C4-2B (cell line): Measurements from ENCODE around the gene BCL2L11.

Experiments
- H3K27ac ChIP-seq: fragments of 450-650 bp; 2 replicates; pipeline ENCODE4 v1.5.1; 2017
- ZFX ChIP-seq: fragments of 450-650 bp; IDR thresholded peaks from 2 replicates; pipeline ENCODE4 v1.6.1; 2017
- TF ChIP-seq, protein P1 (sequence below): fragments of 450-650 bp; conservative IDR thresholded peaks from 2 replicates; pipeline ENCODE4 v1.5.1; 2017; ENCODE audit warnings: mild to moderate bottlenecking

Gene BCL2L11

DNA sequence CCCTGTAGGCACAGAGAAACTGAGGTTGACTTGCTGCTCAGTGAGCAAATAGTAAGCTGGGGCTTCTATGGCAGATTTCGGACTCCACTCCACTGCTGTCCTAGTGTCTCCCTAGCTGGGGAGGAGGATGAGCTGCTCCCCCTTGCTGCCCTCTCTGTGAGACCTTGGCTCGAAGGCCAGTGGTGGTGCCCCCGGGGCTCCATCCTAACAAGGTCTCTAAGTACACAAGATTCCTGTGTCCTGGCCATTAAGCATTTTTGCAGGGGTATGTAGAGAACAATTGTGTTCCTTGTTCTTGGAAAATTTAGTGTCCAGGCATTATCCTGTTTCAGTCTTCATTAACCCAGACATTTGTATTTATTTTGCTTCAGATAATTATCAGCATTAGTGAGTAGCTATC, 21.3 kb upstream of the BCL2L11 start:
- no peak overlapping the region; the same call in 1 of the 2 replicates for H3K27ac ChIP-seq
- TF ChIP-seq, protein P1, sequence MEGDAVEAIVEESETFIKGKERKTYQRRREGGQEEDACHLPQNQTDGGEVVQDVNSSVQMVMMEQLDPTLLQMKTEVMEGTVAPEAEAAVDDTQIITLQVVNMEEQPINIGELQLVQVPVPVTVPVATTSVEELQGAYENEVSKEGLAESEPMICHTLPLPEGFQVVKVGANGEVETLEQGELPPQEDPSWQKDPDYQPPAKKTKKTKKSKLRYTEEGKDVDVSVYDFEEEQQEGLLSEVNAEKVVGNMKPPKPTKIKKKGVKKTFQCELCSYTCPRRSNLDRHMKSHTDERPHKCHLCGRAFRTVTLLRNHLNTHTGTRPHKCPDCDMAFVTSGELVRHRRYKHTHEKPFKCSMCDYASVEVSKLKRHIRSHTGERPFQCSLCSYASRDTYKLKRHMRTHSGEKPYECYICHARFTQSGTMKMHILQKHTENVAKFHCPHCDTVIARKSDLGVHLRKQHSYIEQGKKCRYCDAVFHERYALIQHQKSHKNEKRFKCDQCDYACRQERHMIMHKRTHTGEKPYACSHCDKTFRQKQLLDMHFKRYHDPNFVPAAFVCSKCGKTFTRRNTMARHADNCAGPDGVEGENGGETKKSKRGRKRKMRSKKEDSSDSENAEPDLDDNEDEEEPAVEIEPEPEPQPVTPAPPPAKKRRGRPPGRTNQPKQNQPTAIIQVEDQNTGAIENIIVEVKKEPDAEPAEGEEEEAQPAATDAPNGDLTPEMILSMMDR = no peak
- no peak for TF ChIP-seq ZFX

- TF ChIP-seq, protein P1 = no peak
- no peak for TF ChIP-seq ZFX
- H3K27ac ChIP-seq = no peak overlapping the region
Observed at GRCh38 chr2:111100087-111100764, 20.5 kb upstream of the BCL2L11 start.

DNA sequence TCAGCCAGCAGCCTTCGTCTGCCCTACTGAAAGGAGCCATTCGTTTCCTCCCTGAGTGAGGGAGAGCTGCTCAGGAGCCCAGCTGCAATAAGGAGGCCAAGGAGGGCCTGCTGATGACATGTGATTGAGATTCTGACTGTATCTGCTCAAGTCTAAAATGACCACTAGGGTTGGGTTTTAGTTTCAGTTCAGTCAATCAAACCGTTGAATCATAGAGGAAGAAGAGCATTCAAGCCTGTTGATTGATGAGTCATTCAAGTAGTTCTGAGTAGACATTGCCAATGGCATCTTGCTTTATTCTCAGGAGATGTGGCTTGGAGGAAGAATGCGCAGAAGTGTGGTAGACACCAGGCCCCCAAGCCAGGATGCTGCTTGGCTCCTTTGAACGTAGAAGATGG, 19.9 kb upstream of the BCL2L11 start:
- H3K27ac ChIP-seq = no peak overlapping the region
- TF ChIP-seq, protein P1 = no peak
- TF ChIP-seq ZFX = no peak

DNA sequence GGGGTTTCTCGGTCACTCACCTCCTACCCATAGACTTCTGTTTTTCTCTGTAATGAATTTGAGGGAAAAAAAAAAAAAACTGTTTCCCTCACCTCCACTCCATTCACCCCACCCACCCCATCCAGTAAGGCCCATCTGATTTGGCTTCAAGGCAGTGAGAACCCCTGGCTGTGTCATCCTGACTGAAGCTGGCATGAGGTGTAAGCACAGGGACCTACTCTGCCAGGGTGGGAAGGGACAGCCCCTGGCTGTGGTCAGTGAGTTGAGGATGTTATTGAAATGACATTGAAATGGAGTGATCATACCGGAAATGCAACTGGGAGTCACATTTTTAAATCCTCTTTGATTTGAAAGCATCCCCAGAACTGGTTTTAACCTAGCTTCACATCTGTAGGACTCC, 19.1 kb upstream of the BCL2L11 start:
- no peak overlapping the region for H3K27ac ChIP-seq
- TF ChIP-seq, protein P1 = no peak
- TF ChIP-seq ZFX = no peak

DNA sequence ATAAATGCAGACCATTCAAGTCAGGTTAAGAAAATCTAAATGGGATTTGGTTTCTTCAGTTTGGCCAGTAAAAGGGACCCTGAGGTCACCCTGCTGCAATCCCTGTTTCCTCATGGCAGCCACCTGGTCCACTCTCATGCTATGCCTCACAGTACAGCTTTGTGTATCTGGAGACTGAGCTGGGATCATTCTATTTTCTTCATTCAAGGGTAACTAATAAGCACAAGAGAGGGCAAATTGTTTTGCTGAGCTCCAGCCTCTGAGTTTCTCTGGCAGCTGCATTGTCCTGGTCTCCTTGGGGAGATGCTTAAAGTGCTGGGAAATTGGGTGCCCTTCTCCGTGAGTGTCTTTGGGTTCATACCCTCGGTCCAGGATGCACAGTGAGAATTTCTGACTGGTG, 18.5 kb upstream of the BCL2L11 start:
- TF ChIP-seq, protein P1 = no peak
- no peak for TF ChIP-seq ZFX
- H3K27ac ChIP-seq = no peak overlapping the region

GRCh38 chr2:111105926-111106325, 14.8 kb upstream of the BCL2L11 start:
- TF ChIP-seq, protein P1 = no peak
- TF ChIP-seq ZFX = no peak
- H3K27ac ChIP-seq = no peak overlapping the region

GRCh38 chr2:111106706-111107105, 14.0 kb upstream of the BCL2L11 start:
- TF ChIP-seq, protein P1 = no peak
- no peak for TF ChIP-seq ZFX
- H3K27ac ChIP-seq = no peak overlapping the region
